ENCODE data around the gene SPOP. TPM values are rescaled to one million over a fixed set of nuclear protein-coding genes. Genes with fewer than 3 reads are reported as not detected.

Gene SPOP
- total and polyA plus RNA-seq, 2 of the 4 experiments (the other 2 are of a cell fraction), result 24.9 to 47.5 TPM

- TF ChIP-seq CHD1 (IDR thresholded peaks at IDR 0.05; ENCODE audit: low read depth, low read length) (no peak), SMC3 (IDR thresholded peaks at IDR 0.05; ENCODE audit: low read depth, low read length) (no peak), USF2 (IDR thresholded peaks at IDR 0.05; ENCODE audit: low read depth, low read length) (no peak), RAD21 (IDR thresholded peaks at IDR 0.05; ENCODE audit: low read length) (no peak), NFE2L2 (IDR thresholded peaks at IDR 0.05; ENCODE audit: low read depth, low read length) (no peak), FOS (IDR thresholded peaks at IDR 0.05; ENCODE audit: low read depth, low read length) (no peak), RFX5 (IDR thresholded peaks at IDR 0.05; ENCODE audit: low read depth, low read length) (no peak), MAFK (IDR thresholded peaks at IDR 0.05; ENCODE audit: low read depth, low read length) (no peak), RCOR1 (IDR thresholded peaks at IDR 0.05; ENCODE audit: insufficient replicate concordance, low read length) (no peak), MXI1 (IDR thresholded peaks at IDR 0.05; ENCODE audit: borderline replicate concordance, low read depth, low read length) (no peak), BHLHE40 (IDR thresholded peaks at IDR 0.05; ENCODE audit: low read depth, low read length) (no peak)
- TF ChIP-seq, protein P1, sequence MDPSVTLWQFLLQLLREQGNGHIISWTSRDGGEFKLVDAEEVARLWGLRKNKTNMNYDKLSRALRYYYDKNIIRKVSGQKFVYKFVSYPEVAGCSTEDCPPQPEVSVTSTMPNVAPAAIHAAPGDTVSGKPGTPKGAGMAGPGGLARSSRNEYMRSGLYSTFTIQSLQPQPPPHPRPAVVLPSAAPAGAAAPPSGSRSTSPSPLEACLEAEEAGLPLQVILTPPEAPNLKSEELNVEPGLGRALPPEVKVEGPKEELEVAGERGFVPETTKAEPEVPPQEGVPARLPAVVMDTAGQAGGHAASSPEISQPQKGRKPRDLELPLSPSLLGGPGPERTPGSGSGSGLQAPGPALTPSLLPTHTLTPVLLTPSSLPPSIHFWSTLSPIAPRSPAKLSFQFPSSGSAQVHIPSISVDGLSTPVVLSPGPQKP (IDR thresholded peaks at IDR 0.05; ENCODE audit: borderline replicate concordance, low read depth, low read length), result no peak
- TF ChIP-seq, protein P2, sequence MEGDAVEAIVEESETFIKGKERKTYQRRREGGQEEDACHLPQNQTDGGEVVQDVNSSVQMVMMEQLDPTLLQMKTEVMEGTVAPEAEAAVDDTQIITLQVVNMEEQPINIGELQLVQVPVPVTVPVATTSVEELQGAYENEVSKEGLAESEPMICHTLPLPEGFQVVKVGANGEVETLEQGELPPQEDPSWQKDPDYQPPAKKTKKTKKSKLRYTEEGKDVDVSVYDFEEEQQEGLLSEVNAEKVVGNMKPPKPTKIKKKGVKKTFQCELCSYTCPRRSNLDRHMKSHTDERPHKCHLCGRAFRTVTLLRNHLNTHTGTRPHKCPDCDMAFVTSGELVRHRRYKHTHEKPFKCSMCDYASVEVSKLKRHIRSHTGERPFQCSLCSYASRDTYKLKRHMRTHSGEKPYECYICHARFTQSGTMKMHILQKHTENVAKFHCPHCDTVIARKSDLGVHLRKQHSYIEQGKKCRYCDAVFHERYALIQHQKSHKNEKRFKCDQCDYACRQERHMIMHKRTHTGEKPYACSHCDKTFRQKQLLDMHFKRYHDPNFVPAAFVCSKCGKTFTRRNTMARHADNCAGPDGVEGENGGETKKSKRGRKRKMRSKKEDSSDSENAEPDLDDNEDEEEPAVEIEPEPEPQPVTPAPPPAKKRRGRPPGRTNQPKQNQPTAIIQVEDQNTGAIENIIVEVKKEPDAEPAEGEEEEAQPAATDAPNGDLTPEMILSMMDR (conservative IDR thresholded peaks at IDR 0.05; ENCODE audit: low read depth, low read length), result no peak
- Histone ChIP-seq H2BK20ac (ENCODE audit: low read depth, low read length) (no peak overlapping the region), H4K20me1 (ENCODE audit: insufficient read depth, low read length) (peaks cover 6% of the 10 kb centered on the region), H2BK5ac (ENCODE audit: low read depth, low read length, poor library complexity, severe bottlenecking) (no peak overlapping the region), H3K36me3 (ENCODE audit: control insufficient read depth, insufficient read depth, low read length) (no peaks in the 10 kb centered on the region), H4K8ac (ENCODE audit: low read depth in 2 of 2, low read length in 2 of 2) (no peak overlapping the region), H3K4ac (ENCODE audit: low read depth, low read length) (no peak overlapping the region), H3K27ac (ENCODE audit: insufficient read depth, low read length) (no peak overlapping the region), H3K79me1 (ENCODE audit: low read depth in 1 of 2, low read length in 2 of 2) (no peaks in the 10 kb centered on the region), H4K91ac (ENCODE audit: insufficient read depth, low read depth, low read length) (no peak overlapping the region), H3K56ac (ENCODE audit: extremely low read depth, insufficient read depth, low read length) (no peak overlapping the region), H3K14ac (replicated peaks; ENCODE audit: low read depth, low read length) (no peak overlapping the region), H4K5ac (ENCODE audit: low read depth, low read length) (no peak overlapping the region), H3K9me3 (ENCODE audit: control insufficient read depth, insufficient read depth, low read length) (no peaks in the 10 kb centered on the region), H3K4me1 (ENCODE audit: control insufficient read depth, insufficient read depth, low read length) (peaks cover 4% of the 10 kb centered on the region; the same call in 1 of the 2 replicates), H3K18ac (ENCODE audit: low read depth, low read length) (no peak overlapping the region), H2AK5ac (ENCODE audit: low read depth, low read length) (no peak overlapping the region), H3K9ac (ENCODE audit: low read depth, low read length) (no peak overlapping the region), H2BK15ac (ENCODE audit: low read depth, low read length) (no peak overlapping the region), H2AK9ac (replicated peaks; ENCODE audit: low read depth, low read length, poor library complexity) (no peak overlapping the region), H2AFZ (replicated peaks; ENCODE audit: low read length, poor library complexity) (peak overlapping the region; percentile 94), H3K4me3 (ENCODE audit: insufficient read depth, low read depth, low read length) (no peak overlapping the region; the same call in 1 of the 2 replicates), H3K9me1 (ENCODE audit: insufficient read depth, low read length) (no peaks in the 10 kb centered on the region), H2BK120ac (ENCODE audit: low read depth, low read length) (no peak overlapping the region), H3K27me3 (ENCODE audit: control insufficient read depth, insufficient read depth, low read length) (peaks cover 65% of the 10 kb centered on the region), H3K4me2 (ENCODE audit: low read depth, low read length) (no peak overlapping the region), H3K23ac (ENCODE audit: low read depth, low read length) (no peak overlapping the region)
- in situ Hi-C loops (cut with MboI; ENCODE audit: low sequenced_read_pairs) (loop anchor here (5.0 kb wide), 3 partner anchors 122 to 422 kb away; partner anchors contain the start of genes DLX3 and TAC4), dilution Hi-C loops (cut with HindIII; ENCODE audit: low sequenced_read_pairs, unreplicated experiment) (no loop called here), intact Hi-C loops (cut with micrococcal nuclease) (loop anchor here (5.0 kb wide), 1 partner anchor 102 kb away; the partner anchor contains the start of gene SPOP)
- 17% methylated on average over 6 of the region's 29 CpGs; no CpG with 5 or more reads in 1 of the 2 experiments for WGBS, 2 experiments (ENCODE audit: extremely low coverage in 2 of 2, insufficient read length in 1 of 2)
- ChIA-PET CTCF (no interaction called here), POLR2A (ENCODE audit: unreplicated experiment) (no interaction called here)
- no peak for DNase-seq
- BruUV-seq (replicated peaks), result no TSS peak
- no peak; the same call in 1 of the 2 replicates for ATAC-seq (ENCODE audit: low read depth)
Observed at GRCh38 chr17:49574945-49575678, 102.8 kb downstream of the SPOP start.
